ENCODE data around the gene FN1.

The FN1 gene

DNA sequence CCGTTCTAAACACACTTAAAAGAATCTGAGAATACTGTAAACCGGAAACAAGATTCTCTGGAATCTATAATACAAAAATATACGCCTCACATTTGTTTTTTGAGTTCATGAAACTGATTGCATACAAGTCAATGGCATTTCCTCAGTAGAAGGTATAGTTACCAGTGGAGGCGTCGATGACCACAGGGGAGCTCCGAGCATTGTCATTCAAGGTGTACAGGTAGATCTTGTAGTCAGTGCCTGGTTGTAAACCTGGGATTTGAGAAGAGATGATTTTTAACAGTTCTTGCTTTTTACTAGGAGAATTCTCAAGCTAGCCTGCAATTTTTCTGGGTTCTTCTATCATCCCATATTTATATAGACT is 60.4 kb downstream of the FN1 start:
- Histone ChIP-seq H3K9me3 (ENCODE audit: control insufficient read depth in 1 of 2, low read length in 2 of 2) (no peaks in the 10 kb centered on the region), H3K9ac (ENCODE audit: low read depth in 1 of 2, low read length in 2 of 2) (no peak overlapping the region), H3K27ac (ENCODE audit: low read depth, low read length) (no peak overlapping the region), H3K4me3 (ENCODE audit: low read depth in 1 of 2, low read length in 2 of 2) (no peak overlapping the region), H3K27me3 (ENCODE audit: control insufficient read depth in 1 of 2, insufficient read depth in 2 of 2, low read length in 2 of 2) (no peaks in the 10 kb centered on the region), H3K36me3 (ENCODE audit: control insufficient read depth in 1 of 2, insufficient read depth in 2 of 2, low read length in 2 of 2) (peaks cover 0 to 11% of the 10 kb centered on the region in 2 donors), H3K4me1 (ENCODE audit: control insufficient read depth in 1 of 2, insufficient read depth in 2 of 2, low read length in 2 of 2) (no peaks in the 10 kb centered on the region)

DNA sequence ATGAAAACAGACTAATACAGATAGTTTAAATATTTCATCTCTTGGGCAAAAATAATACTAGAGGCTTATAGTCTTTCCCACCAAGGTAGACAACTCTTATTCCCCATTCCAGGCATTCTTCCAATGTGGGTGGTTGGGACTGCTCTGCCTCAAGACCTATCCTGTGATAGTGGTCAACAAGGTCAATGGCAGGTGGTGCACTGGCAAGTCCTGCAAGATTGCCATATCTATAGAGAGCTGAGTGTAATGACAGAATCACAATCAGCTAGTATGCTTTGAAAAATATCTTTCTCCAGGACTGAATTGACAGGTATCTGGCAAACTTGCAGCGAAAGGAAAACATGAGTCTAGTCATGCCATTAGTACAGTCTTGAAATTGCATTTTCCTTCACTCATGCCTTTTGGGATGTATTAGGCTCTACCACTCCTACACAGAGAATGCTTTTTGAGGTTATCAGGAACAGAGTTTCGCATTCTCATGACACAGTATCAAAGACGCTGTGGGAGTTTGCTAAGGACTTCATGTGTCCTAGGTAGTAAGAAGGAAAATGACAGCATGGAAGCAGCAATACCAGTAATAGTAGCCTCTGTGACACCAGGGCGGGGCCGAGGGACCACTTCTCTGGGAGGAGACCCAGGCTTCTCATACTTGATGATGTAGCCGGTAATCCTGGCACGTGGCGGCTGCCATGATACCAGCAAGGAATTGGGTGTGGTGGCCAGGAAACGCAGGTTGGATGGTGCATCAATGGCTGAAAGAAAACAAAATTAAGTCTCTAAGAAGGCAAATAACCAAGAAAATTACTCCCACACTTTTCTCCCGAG is 61.0 kb downstream of the FN1 start:
- Histone ChIP-seq H3K27ac (ENCODE audit: low read depth, low read length) (no peak overlapping the region), H3K36me3 (ENCODE audit: control insufficient read depth in 1 of 2, insufficient read depth in 2 of 2, low read length in 2 of 2) (peaks cover 0 to 11% of the 10 kb centered on the region in 2 donors), H3K9ac (ENCODE audit: low read depth in 1 of 2, low read length in 2 of 2) (no peak overlapping the region)

DNA sequence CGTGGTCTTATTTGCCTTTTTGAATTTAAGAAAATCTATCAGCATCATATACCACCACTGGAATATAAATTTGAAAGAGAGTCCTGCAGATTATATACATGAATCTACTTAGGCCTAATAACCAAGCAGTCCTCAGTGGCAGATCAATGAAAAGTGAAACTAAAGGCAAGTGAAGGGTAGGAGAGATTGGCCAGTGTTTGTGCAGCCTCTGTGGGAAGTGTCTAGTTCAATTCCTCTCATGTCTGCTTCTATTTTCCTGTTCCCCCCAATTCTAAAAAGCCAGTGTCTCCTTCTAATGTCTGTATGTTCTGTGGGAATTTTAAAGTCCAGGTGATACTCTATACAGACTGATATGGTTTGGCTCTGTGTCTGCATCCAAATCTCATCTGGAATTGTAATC is 61.9 kb downstream of the FN1 start:
- H3K27me3 ChIP-seq (ENCODE audit: control insufficient read depth in 1 of 2, insufficient read depth in 2 of 2, low read length in 2 of 2): no peaks in the 10 kb centered on the region
- no peak overlapping the region for H3K27ac ChIP-seq (ENCODE audit: low read depth, low read length)
- no peaks in the 10 kb centered on the region for H3K9me3 ChIP-seq (ENCODE audit: control insufficient read depth in 1 of 2, low read length in 2 of 2)
- no peak overlapping the region for H3K9ac ChIP-seq (ENCODE audit: low read depth in 1 of 2, low read length in 2 of 2)
- no peaks in the 10 kb centered on the region for H3K4me1 ChIP-seq (ENCODE audit: control insufficient read depth in 1 of 2, insufficient read depth in 2 of 2, low read length in 2 of 2)
- H3K4me3 ChIP-seq (ENCODE audit: low read depth in 1 of 2, low read length in 2 of 2): no peak overlapping the region
- peaks cover 0 to 11% of the 10 kb centered on the region in 2 donors for H3K36me3 ChIP-seq (ENCODE audit: control insufficient read depth in 1 of 2, insufficient read depth in 2 of 2, low read length in 2 of 2)

More for the DNA sequence above, 61.0 kb downstream of the FN1 start:
- Histone ChIP-seq H3K4me3 (ENCODE audit: low read depth in 1 of 2, low read length in 2 of 2) (no peak overlapping the region), H3K4me1 (ENCODE audit: control insufficient read depth in 1 of 2, insufficient read depth in 2 of 2, low read length in 2 of 2) (no peaks in the 10 kb centered on the region), H3K9me3 (ENCODE audit: control insufficient read depth in 1 of 2, low read length in 2 of 2) (no peaks in the 10 kb centered on the region), H3K27me3 (ENCODE audit: control insufficient read depth in 1 of 2, insufficient read depth in 2 of 2, low read length in 2 of 2) (no peaks in the 10 kb centered on the region)

DNA sequence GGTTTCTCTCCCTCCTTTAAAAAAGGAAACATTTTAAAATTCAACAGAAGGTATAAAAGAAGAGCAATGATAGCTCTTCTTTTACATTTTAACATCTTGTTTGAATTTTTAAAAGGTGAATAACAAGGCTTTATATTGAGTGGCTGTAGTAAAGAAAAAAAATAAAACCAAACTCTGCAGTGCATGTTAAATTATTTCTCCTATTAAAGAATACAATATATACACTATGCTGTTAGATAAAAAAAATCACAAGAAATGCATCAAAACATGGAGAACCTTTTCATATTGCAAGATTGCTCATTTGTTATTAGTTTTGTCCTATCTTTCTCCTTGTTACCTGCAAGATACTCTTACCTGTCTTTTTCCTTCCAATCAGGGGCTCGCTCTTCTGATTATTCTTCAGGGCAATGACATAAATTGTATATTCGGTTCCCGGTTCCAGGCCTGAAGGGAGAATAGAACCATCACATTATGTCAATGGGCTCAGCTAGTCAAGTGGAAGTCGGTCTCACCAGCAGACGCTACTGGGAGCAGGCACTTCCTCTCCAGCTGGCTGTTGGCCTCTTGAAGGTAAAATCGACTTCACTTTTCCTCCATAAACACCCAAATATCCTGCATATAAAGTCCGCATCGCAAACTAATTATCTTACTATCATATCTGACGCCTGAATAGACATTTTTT is 62.8 kb downstream of the FN1 start:
- Histone ChIP-seq H3K9ac (ENCODE audit: low read depth in 1 of 2, low read length in 2 of 2) (no peak overlapping the region), H3K27ac (ENCODE audit: low read depth, low read length) (no peak overlapping the region), H3K36me3 (ENCODE audit: control insufficient read depth in 1 of 2, insufficient read depth in 2 of 2, low read length in 2 of 2) (peaks cover 0 to 11% of the 10 kb centered on the region in 2 donors), H3K4me1 (ENCODE audit: control insufficient read depth in 1 of 2, insufficient read depth in 2 of 2, low read length in 2 of 2) (no peaks in the 10 kb centered on the region), H3K4me3 (ENCODE audit: low read depth in 1 of 2, low read length in 2 of 2) (no peak overlapping the region), H3K27me3 (ENCODE audit: control insufficient read depth in 1 of 2, insufficient read depth in 2 of 2, low read length in 2 of 2) (no peaks in the 10 kb centered on the region), H3K9me3 (ENCODE audit: control insufficient read depth in 1 of 2, low read length in 2 of 2) (no peaks in the 10 kb centered on the region)

DNA sequence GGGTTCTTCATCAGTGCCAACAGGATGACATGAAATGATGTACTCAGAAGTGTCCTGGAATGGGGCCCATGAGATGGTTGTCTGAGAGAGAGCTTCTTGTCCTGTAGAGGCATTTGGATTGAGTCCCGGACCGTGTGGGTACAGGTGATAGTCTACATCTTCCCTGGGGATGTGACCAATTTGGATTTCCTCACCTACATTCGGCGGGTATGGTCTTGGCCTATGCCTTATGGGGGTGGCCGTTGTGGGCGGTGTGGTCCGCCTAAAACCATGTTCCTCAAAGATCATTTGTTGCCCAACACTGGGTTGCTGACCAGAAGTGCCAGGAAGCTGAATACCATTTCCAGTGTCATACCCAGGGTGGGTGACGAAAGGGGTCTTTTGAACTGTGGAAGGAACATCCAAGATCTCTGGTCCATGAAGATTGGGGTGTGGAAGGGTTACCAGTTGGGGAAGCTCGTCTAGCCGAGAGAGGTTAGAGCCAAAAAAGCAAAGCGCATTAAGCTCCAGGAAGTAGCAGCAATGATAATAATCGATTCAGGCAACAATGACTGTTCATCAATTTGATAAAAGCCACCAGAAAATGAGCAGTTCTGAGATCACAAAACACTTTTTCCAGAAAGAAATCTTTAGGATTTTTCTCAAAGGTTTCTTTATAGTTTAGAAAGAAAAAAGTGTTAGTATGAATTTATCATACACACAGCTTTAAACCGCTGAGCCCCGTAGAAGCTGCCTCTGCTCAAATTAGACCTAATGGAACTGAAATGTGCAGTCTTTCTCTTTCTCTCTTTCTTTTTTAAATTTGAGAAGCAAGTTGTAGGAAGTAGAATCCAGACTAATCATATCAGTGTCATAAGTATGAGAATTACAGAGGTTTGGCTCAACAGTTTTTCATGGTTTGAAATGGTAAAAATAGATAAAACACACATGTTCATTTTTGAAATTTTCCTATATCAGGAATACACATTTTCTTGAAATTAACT is 63.7 kb downstream of the FN1 start:
- no peak overlapping the region for H3K4me3 ChIP-seq (ENCODE audit: low read depth in 1 of 2, low read length in 2 of 2)
- no peak overlapping the region for H3K27ac ChIP-seq (ENCODE audit: low read depth, low read length)
- no peak overlapping the region for H3K9ac ChIP-seq (ENCODE audit: low read depth in 1 of 2, low read length in 2 of 2)
- H3K4me1 ChIP-seq (ENCODE audit: control insufficient read depth in 1 of 2, insufficient read depth in 2 of 2, low read length in 2 of 2): no peaks in the 10 kb centered on the region
- no peaks in the 10 kb centered on the region for H3K27me3 ChIP-seq (ENCODE audit: control insufficient read depth in 1 of 2, insufficient read depth in 2 of 2, low read length in 2 of 2)
- no peaks in the 10 kb centered on the region for H3K9me3 ChIP-seq (ENCODE audit: control insufficient read depth in 1 of 2, low read length in 2 of 2)
- peaks cover 0 to 11% of the 10 kb centered on the region in 2 donors for H3K36me3 ChIP-seq (ENCODE audit: control insufficient read depth in 1 of 2, insufficient read depth in 2 of 2, low read length in 2 of 2)

DNA sequence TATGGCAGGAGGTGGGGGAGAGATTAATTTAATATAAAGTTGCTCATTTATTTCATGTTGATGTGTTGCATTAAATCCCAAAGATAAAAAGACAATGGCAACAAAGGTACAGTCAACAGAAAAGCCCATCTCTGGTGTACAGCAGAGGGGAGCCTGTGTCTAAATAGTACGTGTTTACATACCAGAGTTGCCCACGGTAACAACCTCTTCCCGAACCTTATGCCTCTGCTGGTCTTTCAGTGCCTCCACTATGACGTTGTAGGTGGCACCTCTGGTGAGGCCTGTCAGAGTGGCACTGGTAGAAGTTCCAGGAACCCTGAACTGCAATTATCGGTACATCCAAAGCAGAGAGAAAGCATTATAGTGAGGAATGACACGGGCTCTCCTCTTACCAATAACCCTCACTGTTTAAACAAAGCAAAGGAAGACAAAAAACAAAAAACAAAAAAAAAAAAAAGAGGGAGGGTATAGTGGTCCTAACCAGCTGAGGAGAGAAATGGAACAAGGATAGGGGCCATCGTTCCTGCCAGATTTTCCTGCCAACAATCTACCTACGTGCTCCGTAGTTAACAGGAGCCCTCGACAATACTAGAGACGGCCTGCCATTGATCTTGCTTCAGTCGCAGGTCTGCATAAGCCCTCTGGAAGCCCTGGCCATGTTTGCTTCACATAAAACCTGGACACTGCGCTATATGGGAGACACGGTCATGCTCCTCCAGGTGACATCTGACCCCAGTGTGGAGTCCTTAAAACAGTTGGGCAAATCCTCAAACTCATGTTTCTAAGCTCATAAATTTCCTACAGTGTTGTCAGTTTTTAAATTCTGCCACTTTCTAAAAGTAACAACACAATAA is 65.5 kb downstream of the FN1 start:
- H3K9ac ChIP-seq (ENCODE audit: low read depth in 1 of 2, low read length in 2 of 2): no peak overlapping the region
- H3K36me3 ChIP-seq (ENCODE audit: control insufficient read depth in 1 of 2, insufficient read depth in 2 of 2, low read length in 2 of 2): peaks cover 0 to 4% of the 10 kb centered on the region in 2 donors
- no peak overlapping the region for H3K27ac ChIP-seq (ENCODE audit: low read depth, low read length)
- no peaks in the 10 kb centered on the region for H3K27me3 ChIP-seq (ENCODE audit: control insufficient read depth in 1 of 2, insufficient read depth in 2 of 2, low read length in 2 of 2)
- H3K9me3 ChIP-seq (ENCODE audit: control insufficient read depth in 1 of 2, low read length in 2 of 2): no peaks in the 10 kb centered on the region
- H3K4me3 ChIP-seq (ENCODE audit: low read depth in 1 of 2, low read length in 2 of 2): no peak overlapping the region
- no peaks in the 10 kb centered on the region for H3K4me1 ChIP-seq (ENCODE audit: control insufficient read depth in 1 of 2, insufficient read depth in 2 of 2, low read length in 2 of 2)

DNA sequence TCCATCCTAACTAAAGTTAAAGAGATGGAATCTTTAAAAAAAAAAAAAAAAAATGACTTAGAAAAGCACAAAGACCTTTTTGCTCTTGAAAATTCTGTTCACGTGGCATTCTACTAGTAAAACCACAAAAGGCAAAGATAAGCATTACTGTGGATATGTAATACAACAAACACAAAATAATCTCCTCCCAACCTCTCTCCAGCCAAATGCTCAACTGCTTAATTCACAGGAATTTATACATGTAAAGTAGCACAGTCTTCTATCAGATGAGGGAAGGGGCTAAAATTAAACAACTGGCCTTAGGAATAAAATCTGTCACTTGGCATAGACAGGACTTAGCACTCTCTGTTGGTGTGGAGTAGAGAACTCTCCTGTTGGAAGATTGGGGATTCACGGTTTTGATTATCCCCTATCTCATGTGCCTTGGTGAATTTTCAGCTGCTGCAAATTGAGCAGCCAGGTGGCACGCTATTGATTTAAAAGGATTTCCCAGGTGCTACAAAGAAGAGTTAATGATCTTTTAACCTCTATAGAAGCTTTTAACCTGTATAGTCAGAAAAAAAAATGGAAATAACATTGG is 66.6 kb downstream of the FN1 start:
- no peak overlapping the region for H3K4me3 ChIP-seq (ENCODE audit: low read depth in 1 of 2, low read length in 2 of 2)
- H3K36me3 ChIP-seq (ENCODE audit: control insufficient read depth in 1 of 2, insufficient read depth in 2 of 2, low read length in 2 of 2): peaks cover 0 to 8% of the 10 kb centered on the region in 2 donors
- no peaks in the 10 kb centered on the region for H3K4me1 ChIP-seq (ENCODE audit: control insufficient read depth in 1 of 2, insufficient read depth in 2 of 2, low read length in 2 of 2)
- no peak overlapping the region for H3K27ac ChIP-seq (ENCODE audit: low read depth, low read length)
- no peaks in the 10 kb centered on the region for H3K27me3 ChIP-seq (ENCODE audit: control insufficient read depth in 1 of 2, insufficient read depth in 2 of 2, low read length in 2 of 2)
- H3K9me3 ChIP-seq (ENCODE audit: control insufficient read depth in 1 of 2, low read length in 2 of 2): no peaks in the 10 kb centered on the region
- no peak overlapping the region for H3K9ac ChIP-seq (ENCODE audit: low read depth in 1 of 2, low read length in 2 of 2)

DNA sequence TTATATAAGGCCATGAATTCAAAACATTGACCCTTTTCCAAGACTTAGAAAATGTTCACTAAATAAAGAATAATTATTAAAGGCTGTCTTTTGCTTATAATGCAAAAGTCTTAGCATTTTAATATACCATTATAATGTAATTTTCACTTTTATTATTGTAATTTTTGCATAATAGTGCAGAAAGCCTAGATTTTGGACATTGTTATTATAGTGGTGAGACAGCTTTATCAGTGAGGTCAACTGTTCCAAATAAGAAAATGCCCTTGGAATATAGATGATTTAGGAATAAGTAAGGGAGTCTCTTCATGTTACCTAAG is 67.4 kb downstream of the FN1 start:
- no peak overlapping the region for H3K9ac ChIP-seq (ENCODE audit: low read depth in 1 of 2, low read length in 2 of 2)
- peaks cover 0 to 8% of the 10 kb centered on the region in 2 donors for H3K36me3 ChIP-seq (ENCODE audit: control insufficient read depth in 1 of 2, insufficient read depth in 2 of 2, low read length in 2 of 2)
- H3K4me3 ChIP-seq (ENCODE audit: low read depth in 1 of 2, low read length in 2 of 2): no peak overlapping the region
- no peak overlapping the region for H3K27ac ChIP-seq (ENCODE audit: low read depth, low read length)
- H3K27me3 ChIP-seq (ENCODE audit: control insufficient read depth in 1 of 2, insufficient read depth in 2 of 2, low read length in 2 of 2): no peaks in the 10 kb centered on the region
- no peaks in the 10 kb centered on the region for H3K9me3 ChIP-seq (ENCODE audit: control insufficient read depth in 1 of 2, low read length in 2 of 2)
- H3K4me1 ChIP-seq (ENCODE audit: control insufficient read depth in 1 of 2, insufficient read depth in 2 of 2, low read length in 2 of 2): no peaks in the 10 kb centered on the region
